HEK293 (cell line): Measurements from ENCODE around the gene KCNK7.
A peak's percentile ranks its signal among the peaks of the same experiment; 100 is the strongest.

Experiments used
- CTCF ChIA-PET: fragments of 350-600 bp; formaldehyde crosslinking; extraction: SDS; loops from one replicate; lab custom pipeline; 2021; ENCODE audit warnings: antibody characterized with exemption; lab: Yijun Ruan, JAX
- POLR2A ChIA-PET: fragments of 300-600 bp; formaldehyde crosslinking; extraction: SDS; loops from one replicate; lab custom pipeline; 2020; ENCODE audit warnings: antibody characterized with exemption, inconsistent platforms; lab: Yijun Ruan, JAX
- H3K27ac ChIP-seq: fragments of 200-500 bp; sonication (Bioruptor generic); 2 replicates; pipeline ENCODE4 v1.5.1; 2014; ENCODE audit warnings: low read depth, low read length, control low read depth, inconsistent platforms; ENCODE audit errors: extremely low read depth
- H3K36me3 ChIP-seq, 2 experiments: fragments of 200-500 bp in 1 of 2; sonication (Bioruptor generic) in 1 of 2; 1 replicate in 1 of 2; 2 replicates in 1 of 2; pipeline ENCODE4 v1.5.1; 2014 to 2017; ENCODE audit warnings: inconsistent platforms in 2 of 2, low read length in 2 of 2; ENCODE audit not compliant: control insufficient read depth in 2 of 2, insufficient read depth in 1 of 2
- H3K4me1 ChIP-seq: fragments of 200-500 bp; sonication (Bioruptor generic); 2 replicates; pipeline ENCODE4 v1.5.1; 2014; ENCODE audit warnings: mild to moderate bottlenecking, low read length, inconsistent platforms; ENCODE audit not compliant: control insufficient read depth, insufficient read depth
- H3K4me3 ChIP-seq: 2 replicates; pipeline ENCODE4 v1.5.1; 2011; ENCODE audit warnings: low read depth, mild to moderate bottlenecking, control low read depth, low read length, moderate library complexity
- H3K9me3 ChIP-seq: fragments of 200-500 bp; sonication (Bioruptor generic); 2 replicates; pipeline ENCODE4 v1.5.1; 2014; ENCODE audit warnings: low read depth, low read length, inconsistent platforms; ENCODE audit not compliant: control insufficient read depth, insufficient read depth
- BCL11A ChIP-seq: fragments of 450-650 bp; formaldehyde crosslinking; IDR thresholded peaks from 2 replicates; pipeline ENCODE4 v1.5.1; 2016; ENCODE audit warnings: low read depth, missing biosample characterization, missing genetic modification characterization
- GLI2 ChIP-seq: fragments of 450-650 bp; formaldehyde crosslinking; IDR thresholded peaks from 2 replicates; pipeline ENCODE4; 2017; ENCODE audit warnings: missing biosample characterization, missing genetic modification characterization, low read depth, borderline replicate concordance
- GLIS1 ChIP-seq: fragments of 450-650 bp; formaldehyde crosslinking; IDR thresholded peaks from 2 replicates; pipeline ENCODE4 v1.5.1; 2016; ENCODE audit warnings: missing biosample characterization, missing genetic modification characterization
- IKZF3 ChIP-seq: fragments of 450-650 bp; IDR thresholded peaks from 2 replicates; pipeline ENCODE4 v1.5.0; 2018; ENCODE audit warnings: missing biosample characterization, mild to moderate bottlenecking, missing genetic modification characterization, moderate library complexity
- MYNN ChIP-seq: fragments of 450-650 bp; formaldehyde crosslinking; IDR thresholded peaks from 2 replicates; pipeline ENCODE4 v1.5.1; 2016; ENCODE audit warnings: missing biosample characterization, missing genetic modification characterization, borderline replicate concordance
- TCF7L2 ChIP-seq: IDR thresholded peaks from 2 replicates; pipeline ENCODE4 v1.6.1; 2011; ENCODE audit warnings: low read depth, mild to moderate bottlenecking, inconsistent platforms, low read length, moderate library complexity, borderline replicate concordance
- WT1 ChIP-seq: fragments of 450-650 bp; formaldehyde crosslinking; IDR thresholded peaks from 2 replicates; pipeline ENCODE4 v1.5.1; 2016; ENCODE audit warnings: missing biosample characterization, missing genetic modification characterization
- YY1 ChIP-seq: fragments of 450-650 bp; formaldehyde crosslinking; IDR thresholded peaks from 2 replicates; pipeline ENCODE4 v1.5.1; 2018; ENCODE audit warnings: missing biosample characterization, missing genetic modification characterization
- ZBTB1 ChIP-seq: fragments of 450-650 bp; formaldehyde crosslinking; IDR thresholded peaks from 2 replicates; pipeline ENCODE4 v1.5.1; 2016; ENCODE audit warnings: missing biosample characterization, missing genetic modification characterization
- ZBTB8A ChIP-seq: fragments of 450-650 bp; formaldehyde crosslinking; IDR thresholded peaks from 2 replicates; pipeline ENCODE4 v1.5.1; 2016; ENCODE audit warnings: missing biosample characterization, missing genetic modification characterization
- ZFP3 ChIP-seq: fragments of 450-650 bp; formaldehyde crosslinking; IDR thresholded peaks from 2 replicates; pipeline ENCODE4 v1.5.1; 2016; ENCODE audit warnings: low read depth, missing biosample characterization, missing genetic modification characterization
- ZFP69B ChIP-seq: fragments of 450-650 bp; formaldehyde crosslinking; IDR thresholded peaks from 2 replicates; pipeline ENCODE4 v1.5.1; 2016; ENCODE audit warnings: missing biosample characterization, missing genetic modification characterization
- ZNF112 ChIP-seq: fragments of 450-650 bp; formaldehyde crosslinking; IDR thresholded peaks from 2 replicates; pipeline ENCODE4 v1.5.0; 2017; ENCODE audit warnings: missing biosample characterization, missing genetic modification characterization
- ZNF157 ChIP-seq: fragments of 450-650 bp; formaldehyde crosslinking; IDR thresholded peaks from 2 replicates; pipeline ENCODE4 v1.5.1; 2016; ENCODE audit warnings: missing biosample characterization, missing genetic modification characterization
- ZNF16 ChIP-seq: fragments of 450-650 bp; formaldehyde crosslinking; IDR thresholded peaks from 2 replicates; pipeline ENCODE4 v1.5.1; 2016; ENCODE audit warnings: low read depth, missing biosample characterization, missing genetic modification characterization
- ZNF202 ChIP-seq: fragments of 450-650 bp; formaldehyde crosslinking; IDR thresholded peaks from 2 replicates; pipeline ENCODE4 v1.5.1; 2016; ENCODE audit warnings: missing biosample characterization, missing genetic modification characterization, borderline replicate concordance
- ZNF223 ChIP-seq: fragments of 450-650 bp; formaldehyde crosslinking; IDR thresholded peaks from 2 replicates; pipeline ENCODE4 v1.5.1; 2016; ENCODE audit warnings: missing biosample characterization, missing genetic modification characterization
- ZNF23 ChIP-seq: fragments of 450-650 bp; formaldehyde crosslinking; IDR thresholded peaks from 2 replicates; pipeline ENCODE4 v1.5.1; 2016; ENCODE audit warnings: missing biosample characterization, missing genetic modification characterization, borderline replicate concordance
- ZNF239 ChIP-seq: fragments of 450-650 bp; formaldehyde crosslinking; IDR thresholded peaks from 2 replicates; pipeline ENCODE4 v1.5.1; 2016; ENCODE audit warnings: missing biosample characterization, missing genetic modification characterization
- ZNF24 ChIP-seq: fragments of 450-650 bp; formaldehyde crosslinking; IDR thresholded peaks from 2 replicates; pipeline ENCODE4 v1.5.1; 2016; ENCODE audit warnings: missing biosample characterization, missing genetic modification characterization
- ZNF341 ChIP-seq: fragments of 450-650 bp; formaldehyde crosslinking; IDR thresholded peaks from 2 replicates; pipeline ENCODE4; 2016; ENCODE audit warnings: low read depth, missing biosample characterization, missing genetic modification characterization
- ZNF416 ChIP-seq: fragments of 450-650 bp; formaldehyde crosslinking; IDR thresholded peaks from 2 replicates; pipeline ENCODE4 v1.5.1; 2016; ENCODE audit warnings: missing biosample characterization, missing genetic modification characterization
- ZNF473 ChIP-seq: fragments of 450-650 bp; formaldehyde crosslinking; IDR thresholded peaks from 2 replicates; pipeline ENCODE4 v1.5.1; 2017; ENCODE audit warnings: missing biosample characterization, missing genetic modification characterization
- ZNF48 ChIP-seq: fragments of 450-650 bp; formaldehyde crosslinking; IDR thresholded peaks from 2 replicates; pipeline ENCODE4 v1.5.1; 2016; ENCODE audit warnings: missing biosample characterization, missing genetic modification characterization
- ZNF510 ChIP-seq: fragments of 450-650 bp; formaldehyde crosslinking; IDR thresholded peaks from 2 replicates; pipeline ENCODE4 v1.5.1; 2018; ENCODE audit warnings: mild to moderate bottlenecking, missing genetic modification characterization, missing biosample characterization; ENCODE audit not compliant: insufficient replicate concordance
- ZNF544 ChIP-seq: fragments of 450-650 bp; formaldehyde crosslinking; IDR thresholded peaks from 2 replicates; pipeline ENCODE4 v1.5.0; 2017; ENCODE audit warnings: missing biosample characterization, missing genetic modification characterization
- ZNF560 ChIP-seq: fragments of 450-650 bp; formaldehyde crosslinking; IDR thresholded peaks from 2 replicates; pipeline ENCODE4 v1.5.1; 2017; ENCODE audit warnings: missing biosample characterization, missing genetic modification characterization, borderline replicate concordance
- ZNF600 ChIP-seq: fragments of 450-650 bp; formaldehyde crosslinking; IDR thresholded peaks from 2 replicates; pipeline ENCODE4 v1.5.1; 2016; ENCODE audit warnings: missing biosample characterization, missing genetic modification characterization
- ZNF623 ChIP-seq: fragments of 450-650 bp; formaldehyde crosslinking; IDR thresholded peaks from 2 replicates; pipeline ENCODE4 v1.5.1; 2016; ENCODE audit warnings: missing biosample characterization, missing genetic modification characterization
- ZNF626 ChIP-seq: fragments of 450-650 bp; sonication (Bioruptor Pico); formaldehyde crosslinking; IDR thresholded peaks from 2 replicates; pipeline ENCODE4 v1.5.1; 2018; ENCODE audit warnings: missing biosample characterization, missing genetic modification characterization, inconsistent platforms
- ZNF660 ChIP-seq: fragments of 450-650 bp; IDR thresholded peaks from 2 replicates; pipeline ENCODE4 v1.5.1; 2018; ENCODE audit warnings: missing biosample characterization, mild to moderate bottlenecking, missing genetic modification characterization
- ZNF768 ChIP-seq: fragments of 450-650 bp; formaldehyde crosslinking; IDR thresholded peaks from 2 replicates; pipeline ENCODE4 v1.5.1; 2018; ENCODE audit warnings: missing biosample characterization, mild to moderate bottlenecking, missing genetic modification characterization
- ZNF776 ChIP-seq: fragments of 450-650 bp; formaldehyde crosslinking; IDR thresholded peaks from 2 replicates; pipeline ENCODE4 v1.5.0; 2017; ENCODE audit warnings: missing biosample characterization, missing genetic modification characterization, borderline replicate concordance
- ZNF785 ChIP-seq: fragments of 450-650 bp; formaldehyde crosslinking; IDR thresholded peaks from 2 replicates; pipeline ENCODE4 v1.5.1; 2016; ENCODE audit warnings: missing biosample characterization, missing genetic modification characterization
- TF ChIP-seq, protein P1 (sequence below): fragments of 450-650 bp; formaldehyde crosslinking; IDR thresholded peaks from 2 replicates; pipeline ENCODE4 v1.5.1; 2016; ENCODE audit warnings: missing biosample characterization, missing genetic modification characterization, borderline replicate concordance
- TF ChIP-seq, protein P2 (sequence below): IDR thresholded peaks from 2 replicates; pipeline ENCODE4 v1.6.1; 2011; ENCODE audit warnings: mild to moderate bottlenecking, low read depth, low read length, borderline replicate concordance

KCNK7 gene

DNA sequence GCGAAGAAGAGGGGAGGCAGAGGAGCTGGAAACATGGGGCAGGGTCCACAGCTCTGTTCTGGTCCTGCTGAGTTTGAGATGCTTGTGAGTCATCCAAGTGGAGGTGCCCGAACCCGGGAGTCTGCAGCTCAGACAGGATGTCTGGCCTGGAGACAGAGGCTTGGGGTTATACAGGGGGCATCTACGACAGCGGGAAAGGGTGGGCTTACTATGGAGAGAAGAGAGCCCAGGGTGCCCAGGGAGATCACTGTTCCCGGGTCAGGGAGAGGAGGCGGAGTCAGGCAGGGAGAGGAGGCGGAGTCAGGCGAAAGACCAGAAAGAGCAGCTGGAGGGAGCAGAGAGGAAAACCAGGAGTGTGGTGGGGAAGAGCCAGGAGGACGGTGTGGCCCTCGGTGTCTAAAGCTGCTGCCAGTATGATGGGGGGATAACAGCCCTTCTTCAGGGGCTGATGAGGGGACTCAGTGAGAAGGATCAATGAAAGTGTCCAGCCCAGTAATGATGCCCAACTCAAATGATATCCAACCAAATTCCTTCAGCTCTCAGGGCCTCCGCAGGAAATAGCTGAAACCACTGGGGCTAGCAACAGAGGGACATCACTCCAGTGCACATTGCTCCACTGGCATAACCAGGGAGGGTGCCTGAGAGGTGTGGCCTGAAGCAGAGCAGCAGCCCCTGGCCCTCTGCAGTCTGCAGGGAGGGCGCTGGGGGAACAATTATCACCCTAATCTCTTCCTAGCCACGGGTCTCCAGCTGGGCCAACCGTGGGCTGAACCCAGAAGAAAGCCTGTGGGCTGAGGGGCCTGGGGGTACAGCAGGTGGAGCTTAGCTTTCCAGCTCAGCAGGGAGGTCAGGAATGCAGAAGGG, 34.8 kb downstream of the KCNK7 start (continued):
- peak; percentile 48 for TF ChIP-seq ZBTB8A (tag by site-specific recombination)
- no peak for TF ChIP-seq ZFP69B (tag by site-specific recombination)
- TF ChIP-seq ZNF341, result peak; percentile 60
- no peak for TF ChIP-seq ZNF600
- TF ChIP-seq, protein P1, sequence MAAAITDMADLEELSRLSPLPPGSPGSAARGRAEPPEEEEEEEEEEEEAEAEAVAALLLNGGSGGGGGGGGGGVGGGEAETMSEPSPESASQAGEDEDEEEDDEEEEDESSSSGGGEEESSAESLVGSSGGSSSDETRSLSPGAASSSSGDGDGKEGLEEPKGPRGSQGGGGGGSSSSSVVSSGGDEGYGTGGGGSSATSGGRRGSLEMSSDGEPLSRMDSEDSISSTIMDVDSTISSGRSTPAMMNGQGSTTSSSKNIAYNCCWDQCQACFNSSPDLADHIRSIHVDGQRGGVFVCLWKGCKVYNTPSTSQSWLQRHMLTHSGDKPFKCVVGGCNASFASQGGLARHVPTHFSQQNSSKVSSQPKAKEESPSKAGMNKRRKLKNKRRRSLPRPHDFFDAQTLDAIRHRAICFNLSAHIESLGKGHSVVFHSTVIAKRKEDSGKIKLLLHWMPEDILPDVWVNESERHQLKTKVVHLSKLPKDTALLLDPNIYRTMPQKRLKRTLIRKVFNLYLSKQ, result no peak
- no peak for TF ChIP-seq ZNF660
- TF ChIP-seq YY1 (tag by site-specific recombination), result no peak
- no peak for TF ChIP-seq ZNF785
- TF ChIP-seq ZNF768, result no peak
- TF ChIP-seq ZNF776 (tag by site-specific recombination), result no peak
- no peak for TF ChIP-seq ZNF48 (tag by site-specific recombination)
- TF ChIP-seq GLI2 (tag by site-specific recombination), result no peak
- no peak for TF ChIP-seq TCF7L2
- TF ChIP-seq ZNF24 (tag by site-specific recombination), result no peak
- TF ChIP-seq GLIS1, result peak; percentile 27; the same call in 1 of the 2 replicates
- TF ChIP-seq IKZF3 (tag by site-specific recombination), result no peak
- TF ChIP-seq ZNF112 (tag by site-specific recombination), result no peak
- no peak for TF ChIP-seq ZNF623 (tag by site-specific recombination)
- TF ChIP-seq, all 188 proteins: peak for 11

DNA sequence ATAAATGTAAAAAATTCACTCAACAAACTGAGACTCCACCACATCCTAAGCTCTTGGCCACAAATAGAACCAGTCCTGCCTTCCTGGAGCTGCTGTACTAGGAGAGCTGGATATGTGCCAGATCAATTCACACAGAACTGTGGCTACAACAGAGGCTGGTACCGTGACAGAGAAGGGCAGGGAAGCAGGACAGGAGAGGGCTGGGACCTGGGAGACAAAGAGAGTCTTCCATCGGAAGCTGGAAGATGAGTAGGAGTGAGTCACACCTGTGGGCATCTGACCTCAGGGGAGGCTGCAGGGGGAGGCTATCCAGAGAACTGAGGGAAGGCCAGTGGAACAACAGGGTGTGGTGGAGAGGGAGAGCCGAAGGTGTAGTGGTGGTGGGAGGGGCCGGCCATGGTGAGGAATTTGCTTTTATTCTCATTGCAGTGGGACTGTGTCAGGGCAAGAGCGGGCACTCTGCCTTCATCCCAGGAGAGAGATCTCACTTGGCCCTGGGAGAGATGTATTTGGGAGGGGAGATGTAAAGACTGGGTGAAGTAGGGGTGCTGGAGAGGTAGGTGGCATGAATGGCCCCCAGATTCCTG, 35.6 kb downstream of the KCNK7 start:
- Histone ChIP-seq H3K9me3 (no peaks in the 10 kb centered on the region), H3K4me3 (no peak overlapping the region), H3K36me3 (no peaks in the 10 kb centered on the region), H3K4me1 (peaks cover 19% of the 10 kb centered on the region), H3K27ac (peak overlapping the region; percentile 34; the same call in 1 of the 2 replicates)
- ChIA-PET CTCF (interaction anchor here (0.6 to 5.3 kb wide), 6 partner anchors 12 to 231 kb away, joined by 3 to 44 read pairs (median 6); partner anchors contain the start of genes FAM89B and ZNRD2), POLR2A (interaction anchor here (1.2 to 4.1 kb wide), 8 partner anchors 10 to 137 kb away, joined by 4 to 41 read pairs (median 10); partner anchors contain the start of genes FAM89B, NEAT1, SCYL1 and ZNRD2)
- TF ChIP-seq ZFP69B (tag by site-specific recombination) (no peak), ZNF416 (tag by site-specific recombination) (no peak), ZNF626 (no peak), ZNF157 (tag by site-specific recombination) (no peak), ZNF202 (tag by site-specific recombination) (no peak), ZNF16 (no peak), ZNF560 (tag by site-specific recombination) (no peak), ZNF473 (tag by site-specific recombination) (no peak), ZNF510 (tag by site-specific recombination) (no peak), ZNF544 (tag by site-specific recombination) (no peak), ZFP3 (tag by site-specific recombination) (no peak), BCL11A (tag by site-specific recombination) (no peak), ZNF239 (tag by site-specific recombination) (no peak), ZNF223 (tag by site-specific recombination) (no peak), ZBTB1 (tag by site-specific recombination) (no peak), ZNF23 (tag by site-specific recombination) (no peak), WT1 (tag by site-specific recombination) (no peak), MYNN (tag by site-specific recombination) (peak; percentile 67)
- TF ChIP-seq, protein P2, sequence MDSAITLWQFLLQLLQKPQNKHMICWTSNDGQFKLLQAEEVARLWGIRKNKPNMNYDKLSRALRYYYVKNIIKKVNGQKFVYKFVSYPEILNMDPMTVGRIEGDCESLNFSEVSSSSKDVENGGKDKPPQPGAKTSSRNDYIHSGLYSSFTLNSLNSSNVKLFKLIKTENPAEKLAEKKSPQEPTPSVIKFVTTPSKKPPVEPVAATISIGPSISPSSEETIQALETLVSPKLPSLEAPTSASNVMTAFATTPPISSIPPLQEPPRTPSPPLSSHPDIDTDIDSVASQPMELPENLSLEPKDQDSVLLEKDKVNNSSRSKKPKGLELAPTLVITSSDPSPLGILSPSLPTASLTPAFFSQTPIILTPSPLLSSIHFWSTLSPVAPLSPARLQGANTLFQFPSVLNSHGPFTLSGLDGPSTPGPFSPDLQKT, result no peak
